ENCODE measurements around the gene GET4. TPM values are rescaled to one million over a fixed set of nuclear protein-coding genes. Genes with fewer than 3 reads are reported as not detected.

GET4 gene
- total and polyA plus RNA-seq, 2 of the 13 experiments (the other 11 are each of a cell fraction or from before 2014, with no cell fraction given): 28.2 to 35.2 TPM

DNA sequence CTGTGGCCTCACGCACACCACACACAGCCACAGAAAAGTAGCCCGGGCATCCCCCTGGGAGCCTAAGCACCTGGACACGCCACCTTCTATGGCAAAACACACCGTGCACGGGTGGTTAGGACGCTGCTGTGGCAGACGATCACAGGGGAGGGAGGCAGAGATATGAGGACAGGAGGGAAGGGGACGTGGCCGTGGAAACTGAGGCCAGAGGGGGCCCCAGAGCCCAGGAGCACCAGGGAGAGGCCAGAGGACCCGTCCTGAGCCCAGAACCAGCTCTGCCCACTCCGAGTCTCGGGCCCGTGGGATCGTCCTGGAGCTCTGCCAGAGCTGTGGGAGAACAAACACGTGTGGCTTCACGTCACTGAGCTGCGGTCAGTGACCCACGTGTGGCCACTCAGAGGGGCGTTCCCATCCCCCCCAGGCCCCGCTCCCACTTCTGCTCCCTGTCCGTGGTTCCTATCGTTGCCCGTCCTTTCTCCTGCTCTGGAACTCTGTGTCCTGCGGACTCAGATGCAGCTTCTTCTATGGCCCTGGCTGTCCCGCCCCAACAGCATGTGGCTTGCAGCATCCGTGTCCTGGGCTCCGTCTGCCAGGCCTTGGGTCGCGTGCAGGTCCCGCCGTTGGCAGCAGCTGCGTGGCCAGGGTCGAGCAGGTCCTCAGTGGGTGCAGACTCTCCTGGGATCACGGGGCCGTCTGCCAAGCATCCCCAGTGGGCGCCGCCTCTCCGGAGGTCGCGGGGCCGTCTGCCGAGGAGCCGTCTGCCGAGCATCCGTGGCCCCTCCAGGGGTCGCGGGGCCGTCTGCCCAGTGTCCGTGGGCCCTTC is 31.0 kb downstream of the GET4 start (continued):
- TF ChIP-seq, protein P1, sequence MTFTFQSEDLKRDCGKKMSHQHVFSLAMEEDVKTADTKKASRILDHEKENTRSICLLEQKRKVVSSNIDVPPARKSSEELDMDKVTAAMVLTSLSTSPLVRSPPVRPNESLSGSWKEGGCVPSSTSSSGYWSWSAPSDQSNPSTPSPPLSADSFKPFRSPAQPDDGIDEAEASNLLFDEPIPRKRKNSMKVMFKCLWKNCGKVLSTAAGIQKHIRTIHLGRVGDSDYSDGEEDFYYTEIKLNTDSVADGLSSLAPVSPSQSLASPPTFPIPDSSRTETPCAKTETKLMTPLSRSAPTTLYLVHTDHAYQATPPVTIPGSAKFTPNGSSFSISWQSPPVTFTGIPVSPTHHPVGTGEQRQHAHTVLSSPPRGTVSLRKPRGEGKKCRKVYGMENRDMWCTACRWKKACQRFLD (CRISPR knock-in tag; IDR thresholded peaks at IDR 0.05; ENCODE audit: borderline replicate concordance): no peak
- TF ChIP-seq ZNF768 (CRISPR knock-in tag; IDR thresholded peaks at IDR 0.05) (no peak), NKX3-1 (CRISPR knock-in tag; IDR thresholded peaks at IDR 0.05) (no peak), KMT2B (CRISPR knock-in tag; IDR thresholded peaks at IDR 0.05) (no peak), KLF9 (CRISPR knock-in tag; IDR thresholded peaks at IDR 0.05; ENCODE audit: low read depth) (no peak)
- TF ChIP-seq, protein P2, sequence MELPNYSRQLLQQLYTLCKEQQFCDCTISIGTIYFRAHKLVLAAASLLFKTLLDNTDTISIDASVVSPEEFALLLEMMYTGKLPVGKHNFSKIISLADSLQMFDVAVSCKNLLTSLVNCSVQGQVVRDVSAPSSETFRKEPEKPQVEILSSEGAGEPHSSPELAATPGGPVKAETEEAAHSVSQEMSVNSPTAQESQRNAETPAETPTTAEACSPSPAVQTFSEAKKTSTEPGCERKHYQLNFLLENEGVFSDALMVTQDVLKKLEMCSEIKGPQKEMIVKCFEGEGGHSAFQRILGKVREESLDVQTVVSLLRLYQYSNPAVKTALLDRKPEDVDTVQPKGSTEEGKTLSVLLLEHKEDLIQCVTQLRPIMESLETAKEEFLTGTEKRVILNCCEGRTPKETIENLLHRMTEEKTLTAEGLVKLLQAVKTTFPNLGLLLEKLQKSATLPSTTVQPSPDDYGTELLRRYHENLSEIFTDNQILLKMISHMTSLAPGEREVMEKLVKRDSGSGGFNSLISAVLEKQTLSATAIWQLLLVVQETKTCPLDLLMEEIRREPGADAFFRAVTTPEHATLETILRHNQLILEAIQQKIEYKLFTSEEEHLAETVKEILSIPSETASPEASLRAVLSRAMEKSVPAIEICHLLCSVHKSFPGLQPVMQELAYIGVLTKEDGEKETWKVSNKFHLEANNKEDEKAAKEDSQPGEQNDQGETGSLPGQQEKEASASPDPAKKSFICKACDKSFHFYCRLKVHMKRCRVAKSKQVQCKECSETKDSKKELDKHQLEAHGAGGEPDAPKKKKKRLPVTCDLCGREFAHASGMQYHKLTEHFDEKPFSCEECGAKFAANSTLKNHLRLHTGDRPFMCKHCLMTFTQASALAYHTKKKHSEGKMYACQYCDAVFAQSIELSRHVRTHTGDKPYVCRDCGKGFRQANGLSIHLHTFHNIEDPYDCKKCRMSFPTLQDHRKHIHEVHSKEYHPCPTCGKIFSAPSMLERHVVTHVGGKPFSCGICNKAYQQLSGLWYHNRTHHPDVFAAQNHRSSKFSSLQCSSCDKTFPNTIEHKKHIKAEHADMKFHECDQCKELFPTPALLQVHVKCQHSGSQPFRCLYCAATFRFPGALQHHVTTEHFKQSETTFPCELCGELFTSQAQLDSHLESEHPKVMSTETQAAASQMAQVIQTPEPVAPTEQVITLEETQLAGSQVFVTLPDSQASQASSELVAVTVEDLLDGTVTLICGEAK (IDR thresholded peaks at IDR 0.05): no peak
- TF ChIP-seq, protein P2 (CRISPR knock-in tag; IDR thresholded peaks at IDR 0.05): no peak
- TF ChIP-seq, protein P3, sequence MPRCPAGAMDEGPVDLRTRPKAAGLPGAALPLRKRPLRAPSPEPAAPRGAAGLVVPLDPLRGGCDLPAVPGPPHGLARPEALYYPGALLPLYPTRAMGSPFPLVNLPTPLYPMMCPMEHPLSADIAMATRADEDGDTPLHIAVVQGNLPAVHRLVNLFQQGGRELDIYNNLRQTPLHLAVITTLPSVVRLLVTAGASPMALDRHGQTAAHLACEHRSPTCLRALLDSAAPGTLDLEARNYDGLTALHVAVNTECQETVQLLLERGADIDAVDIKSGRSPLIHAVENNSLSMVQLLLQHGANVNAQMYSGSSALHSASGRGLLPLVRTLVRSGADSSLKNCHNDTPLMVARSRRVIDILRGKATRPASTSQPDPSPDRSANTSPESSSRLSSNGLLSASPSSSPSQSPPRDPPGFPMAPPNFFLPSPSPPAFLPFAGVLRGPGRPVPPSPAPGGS (CRISPR knock-in tag; IDR thresholded peaks at IDR 0.05): no peak
- TF ChIP-seq, protein P4, sequence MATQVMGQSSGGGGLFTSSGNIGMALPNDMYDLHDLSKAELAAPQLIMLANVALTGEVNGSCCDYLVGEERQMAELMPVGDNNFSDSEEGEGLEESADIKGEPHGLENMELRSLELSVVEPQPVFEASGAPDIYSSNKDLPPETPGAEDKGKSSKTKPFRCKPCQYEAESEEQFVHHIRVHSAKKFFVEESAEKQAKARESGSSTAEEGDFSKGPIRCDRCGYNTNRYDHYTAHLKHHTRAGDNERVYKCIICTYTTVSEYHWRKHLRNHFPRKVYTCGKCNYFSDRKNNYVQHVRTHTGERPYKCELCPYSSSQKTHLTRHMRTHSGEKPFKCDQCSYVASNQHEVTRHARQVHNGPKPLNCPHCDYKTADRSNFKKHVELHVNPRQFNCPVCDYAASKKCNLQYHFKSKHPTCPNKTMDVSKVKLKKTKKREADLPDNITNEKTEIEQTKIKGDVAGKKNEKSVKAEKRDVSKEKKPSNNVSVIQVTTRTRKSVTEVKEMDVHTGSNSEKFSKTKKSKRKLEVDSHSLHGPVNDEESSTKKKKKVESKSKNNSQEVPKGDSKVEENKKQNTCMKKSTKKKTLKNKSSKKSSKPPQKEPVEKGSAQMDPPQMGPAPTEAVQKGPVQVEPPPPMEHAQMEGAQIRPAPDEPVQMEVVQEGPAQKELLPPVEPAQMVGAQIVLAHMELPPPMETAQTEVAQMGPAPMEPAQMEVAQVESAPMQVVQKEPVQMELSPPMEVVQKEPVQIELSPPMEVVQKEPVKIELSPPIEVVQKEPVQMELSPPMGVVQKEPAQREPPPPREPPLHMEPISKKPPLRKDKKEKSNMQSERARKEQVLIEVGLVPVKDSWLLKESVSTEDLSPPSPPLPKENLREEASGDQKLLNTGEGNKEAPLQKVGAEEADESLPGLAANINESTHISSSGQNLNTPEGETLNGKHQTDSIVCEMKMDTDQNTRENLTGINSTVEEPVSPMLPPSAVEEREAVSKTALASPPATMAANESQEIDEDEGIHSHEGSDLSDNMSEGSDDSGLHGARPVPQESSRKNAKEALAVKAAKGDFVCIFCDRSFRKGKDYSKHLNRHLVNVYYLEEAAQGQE (IDR thresholded peaks at IDR 0.05; ENCODE audit: borderline replicate concordance in 1 of 2, low read depth in 1 of 2, low read length in 2 of 2): no peak

Data from HepG2 (cell line).